GM21529 (cell line): ENCODE results near the gene SMKR1.
A peak's percentile ranks its signal among the peaks of the same experiment; 100 is the strongest.
"Not testable (repeated sequence)": the region's sequence is repeated elsewhere in the genome, so short reads cannot be mapped to it uniquely, and the experiment has no call there.

Experiments used
- ATAC-seq: cut with Tn5 transposase; IDR thresholded peaks from one replicate; pipeline ENCODE4 v1.9.1; 2021; ENCODE audit not compliant: unreplicated experiment

SMKR1 gene

DNA sequence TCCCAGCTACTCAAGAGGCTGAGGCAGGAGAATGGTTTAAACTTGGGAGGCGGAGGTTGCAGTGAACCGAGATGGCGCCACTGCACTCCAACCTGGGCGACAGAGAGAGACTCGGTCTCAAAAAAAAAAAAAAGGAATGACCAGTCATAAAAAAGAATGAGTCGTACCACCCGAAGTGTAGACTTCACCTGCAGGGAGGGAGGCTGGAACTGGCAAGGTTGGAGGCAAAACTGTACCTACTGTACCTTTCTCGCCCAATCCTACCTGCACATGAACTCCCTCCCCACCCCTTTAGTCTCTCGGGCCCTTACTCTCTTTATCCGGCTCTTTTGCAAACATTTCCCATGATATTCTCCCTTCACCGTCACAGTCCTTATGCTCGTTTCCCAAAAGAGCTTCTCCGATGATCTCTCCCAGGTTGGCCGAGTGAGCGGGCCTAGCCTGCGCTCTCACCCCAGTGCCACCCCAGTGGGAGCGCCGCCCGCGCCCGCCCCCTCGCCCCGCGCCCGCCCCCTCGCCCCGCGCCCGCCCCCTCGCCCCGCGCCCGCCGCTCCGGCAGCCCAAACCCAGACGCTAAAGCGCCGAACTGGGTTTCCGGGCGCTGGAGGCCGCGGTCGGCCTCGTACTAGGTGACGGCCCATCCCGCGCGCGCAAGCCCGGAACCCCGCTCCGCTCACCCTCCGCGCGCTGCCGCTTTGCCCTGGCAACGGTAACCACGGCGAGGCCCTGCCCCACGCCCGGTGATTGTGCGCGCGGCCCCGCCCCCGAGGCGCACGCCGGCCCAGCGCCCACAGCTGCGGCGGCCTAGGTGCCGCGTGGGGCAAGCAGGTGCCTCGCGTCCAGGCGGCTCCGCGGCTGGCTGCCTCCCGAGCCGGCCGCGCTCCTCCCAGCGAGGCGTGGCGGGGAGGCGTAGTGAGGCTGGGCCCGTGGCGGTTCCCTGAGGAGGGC lies at the start of gene SMKR1:
SMKR1 (plus strand) TSS at position 772 of the 948 bp plus-strand sequence. CDS start 294 bp downstream, outside the sequence.
- ATAC-seq, result peak; percentile 78

DNA sequence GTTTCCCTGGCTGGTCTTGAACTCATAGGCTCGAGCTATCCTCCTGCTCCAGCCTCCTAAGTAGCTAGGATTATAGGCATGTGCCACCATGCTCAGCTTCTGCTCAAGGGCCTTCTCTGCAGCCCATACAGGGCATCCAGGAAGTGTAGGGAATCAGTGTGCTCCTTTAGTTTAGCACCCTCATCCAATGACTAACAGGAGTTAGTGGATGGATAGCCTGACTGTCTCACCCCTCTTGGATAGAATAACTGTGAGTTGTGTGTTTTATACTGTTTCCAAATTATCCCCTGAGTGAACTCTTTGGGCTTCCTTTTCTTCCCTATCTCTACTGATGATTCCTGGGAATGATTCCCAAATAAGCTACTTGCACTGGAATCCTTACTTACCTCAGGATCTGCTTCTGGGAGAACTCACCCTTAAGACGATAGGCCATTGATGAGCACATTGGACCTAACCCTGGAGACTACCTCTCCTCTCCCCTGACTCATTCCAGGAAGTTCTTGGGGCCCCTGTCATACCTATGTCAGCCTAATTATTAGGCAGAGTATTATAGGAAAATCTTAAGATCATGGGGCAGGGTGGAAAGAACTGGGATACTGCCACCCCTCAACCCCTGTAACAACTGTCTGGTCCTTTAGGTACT lies 49.6 kb upstream of the SMKR1 start:
- no peak for ATAC-seq

DNA sequence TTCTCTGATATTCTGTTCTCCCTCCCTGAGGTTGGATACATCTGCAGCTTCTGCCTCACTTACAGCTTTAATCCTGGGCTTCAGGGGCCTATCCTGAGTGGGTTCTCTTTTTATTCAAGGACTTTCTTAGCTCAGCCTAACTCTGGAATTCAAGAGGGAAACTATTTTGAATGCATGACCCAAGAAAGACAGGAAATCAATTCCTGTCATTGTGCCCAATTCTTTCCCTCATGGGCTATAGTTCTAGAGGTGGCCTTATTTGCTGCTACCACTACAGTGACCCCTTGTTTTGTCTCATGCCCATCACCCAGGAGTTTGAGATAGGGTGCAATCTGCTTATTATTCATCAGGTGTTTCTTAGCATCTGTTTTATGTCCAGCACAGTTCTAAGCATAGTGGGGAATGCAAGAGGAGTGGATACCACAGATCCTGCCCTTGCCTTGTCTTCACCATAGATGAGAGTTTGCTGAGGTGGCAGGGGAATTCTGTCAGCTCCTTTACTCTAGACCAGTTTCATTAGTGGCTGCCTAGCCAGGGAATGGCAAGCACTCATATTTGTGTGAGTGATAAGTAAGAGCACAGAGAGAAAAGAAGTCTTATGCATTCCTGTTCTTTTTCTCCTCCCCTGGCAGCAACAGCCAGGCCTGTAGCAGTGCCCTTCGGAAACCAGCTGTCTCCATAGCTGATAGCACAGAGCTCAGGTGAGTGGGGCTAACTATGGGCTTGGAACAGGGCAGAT lies 48.7 kb upstream of the SMKR1 start:
- ATAC-seq, result no peak

DNA sequence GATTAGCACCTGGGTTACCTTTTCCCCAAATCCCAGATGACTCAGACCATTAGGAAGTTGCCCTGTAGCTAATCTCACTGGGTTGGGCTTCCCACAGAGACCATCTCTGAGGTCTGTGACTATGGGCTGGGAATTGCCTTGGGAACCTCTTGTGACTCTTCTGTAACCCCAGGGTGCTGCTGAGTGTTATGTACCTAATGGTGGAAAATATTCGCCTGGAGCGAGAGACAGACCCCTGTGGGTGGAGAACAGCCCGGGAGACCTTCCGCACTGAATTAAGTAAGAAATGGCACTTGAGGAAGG lies 48.1 kb upstream of the SMKR1 start:
- ATAC-seq, result no peak

DNA sequence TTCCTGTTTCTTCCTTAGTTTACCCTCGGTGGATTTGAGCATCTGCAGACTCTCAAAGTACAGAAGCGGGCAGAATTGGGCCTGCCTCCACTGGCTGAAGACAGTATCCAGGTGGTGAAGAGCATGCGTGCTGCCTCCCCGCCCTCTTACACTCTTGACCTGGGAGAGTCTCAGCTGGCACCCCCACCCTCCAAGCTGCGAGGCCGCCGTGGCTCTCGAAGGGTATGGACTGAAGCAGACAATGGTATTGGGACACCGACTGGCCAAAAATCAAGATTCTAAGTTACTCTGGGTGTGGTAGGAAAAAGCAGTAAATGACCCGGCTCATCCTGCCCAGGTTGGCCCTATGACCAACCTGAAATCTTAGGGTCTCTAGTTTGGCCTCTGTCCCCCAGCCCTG lies 45.9 kb upstream of the SMKR1 start:
- no peak for ATAC-seq

DNA sequence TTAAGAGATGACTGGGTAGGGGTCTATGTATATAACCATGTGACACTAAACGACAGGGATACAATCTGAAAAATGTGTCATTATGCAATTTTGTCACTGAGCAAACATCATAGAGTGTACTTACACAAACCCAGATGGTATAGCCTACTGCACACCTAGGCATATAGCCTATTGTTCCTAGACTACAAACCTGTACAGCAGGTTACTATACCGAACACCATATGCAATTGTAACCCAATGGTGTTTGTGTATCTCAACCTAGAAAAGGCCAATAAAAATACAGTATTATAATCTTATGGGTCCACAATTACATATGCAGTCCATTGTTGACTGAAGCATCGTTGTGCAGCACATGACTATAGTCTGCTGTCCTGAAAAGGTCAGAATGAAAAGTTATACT lies 45.2 kb upstream of the SMKR1 start:
- no peak for ATAC-seq

DNA sequence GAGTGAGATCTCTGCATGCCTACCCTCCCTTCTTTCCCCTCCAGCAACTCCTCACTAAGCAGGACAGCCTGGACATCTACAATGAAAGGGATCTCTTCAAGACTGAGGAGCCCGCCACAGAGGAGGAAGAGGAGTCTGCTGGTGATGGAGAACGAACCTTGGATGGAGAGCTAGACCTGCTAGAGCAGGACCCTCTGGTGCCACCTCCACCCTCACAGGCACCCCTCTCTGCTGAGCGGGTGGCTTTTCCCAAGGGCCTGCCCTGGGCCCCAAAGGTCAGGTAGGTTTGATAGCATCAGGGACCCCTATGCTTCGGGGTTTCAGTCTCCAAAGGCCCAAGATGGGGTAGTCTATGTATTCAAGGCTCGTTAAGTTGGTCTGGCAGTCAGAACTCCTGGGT lies 44.2 kb upstream of the SMKR1 start:
- no peak for ATAC-seq

DNA sequence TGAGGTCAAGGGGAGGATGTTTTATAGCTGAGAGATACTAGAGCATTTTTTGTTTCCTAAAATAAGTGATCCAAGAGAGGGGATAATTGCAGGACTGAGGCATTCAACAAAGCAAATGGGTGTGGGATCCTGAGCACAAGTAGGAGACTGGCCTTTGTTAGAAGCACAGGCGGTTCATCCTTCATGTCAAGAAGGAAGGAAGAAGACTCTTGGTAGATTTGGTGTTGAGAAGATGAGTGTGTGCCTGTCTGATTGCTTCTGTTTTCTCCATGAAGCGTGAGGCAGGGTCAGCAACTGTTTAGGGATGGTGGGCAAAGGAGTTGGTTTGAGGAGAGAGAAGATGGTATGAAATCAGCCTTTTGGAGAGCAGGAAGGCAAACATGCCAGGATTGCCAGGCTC lies 40.5 kb upstream of the SMKR1 start:
- ATAC-seq, result no peak

DNA sequence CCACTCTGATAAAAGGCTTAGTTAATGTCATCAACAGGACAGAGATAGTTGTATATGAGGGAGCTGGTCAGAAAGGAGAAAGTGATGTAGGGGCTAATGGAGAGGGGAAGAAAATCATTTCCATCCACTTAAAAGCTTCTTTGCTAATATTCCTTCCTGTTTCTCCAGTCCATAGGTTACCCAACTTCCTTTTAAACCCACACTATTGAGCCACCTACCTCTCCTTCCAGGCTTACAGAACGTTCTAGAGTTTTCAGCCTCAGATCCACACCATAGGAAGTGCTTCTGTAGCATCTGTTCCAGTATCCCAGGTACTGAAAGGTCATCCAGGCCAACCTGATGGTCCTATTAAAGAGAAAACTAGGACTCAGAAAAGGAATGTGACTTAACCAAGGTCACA lies 39.9 kb upstream of the SMKR1 start:
- no peak for ATAC-seq

DNA sequence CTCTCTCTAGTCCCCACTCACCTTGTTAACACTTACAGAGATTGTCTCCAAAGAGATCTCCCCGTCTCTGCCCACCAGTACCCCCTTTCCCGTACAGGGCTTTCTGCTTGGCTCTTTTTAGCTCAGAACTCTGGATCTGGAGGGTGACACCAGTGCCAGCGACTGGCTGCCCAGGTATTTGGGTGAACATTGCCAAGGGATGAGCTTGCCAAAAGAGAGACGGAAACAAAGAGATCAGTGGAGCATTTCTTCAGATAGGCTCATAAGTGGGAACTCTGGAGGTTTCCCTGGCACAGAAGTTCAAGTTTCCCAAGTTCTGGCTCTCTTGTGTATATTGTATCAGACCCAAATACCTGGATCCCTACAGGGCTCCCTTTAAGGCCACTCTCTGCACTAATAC lies 38.1 kb upstream of the SMKR1 start:
- no peak for ATAC-seq

DNA sequence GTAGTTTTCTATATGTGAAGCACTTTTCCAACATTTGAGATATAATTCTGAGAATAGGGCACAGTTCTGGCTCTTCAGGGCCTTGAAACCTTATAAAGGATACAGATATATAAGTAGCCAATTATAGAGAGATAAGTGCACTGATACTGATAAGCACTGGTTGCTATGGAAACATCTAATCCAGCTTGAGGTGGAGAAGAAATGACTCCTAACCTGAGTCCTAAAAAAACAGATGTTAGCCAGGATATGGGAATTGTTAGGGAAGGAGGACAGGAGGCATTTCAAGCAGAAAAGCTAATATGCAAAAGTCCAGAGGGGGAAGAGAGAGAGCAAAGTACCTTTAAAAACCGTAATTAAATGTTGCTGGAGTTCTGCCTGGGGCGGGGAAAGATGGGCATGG lies 37.3 kb upstream of the SMKR1 start:
- no peak for ATAC-seq

DNA sequence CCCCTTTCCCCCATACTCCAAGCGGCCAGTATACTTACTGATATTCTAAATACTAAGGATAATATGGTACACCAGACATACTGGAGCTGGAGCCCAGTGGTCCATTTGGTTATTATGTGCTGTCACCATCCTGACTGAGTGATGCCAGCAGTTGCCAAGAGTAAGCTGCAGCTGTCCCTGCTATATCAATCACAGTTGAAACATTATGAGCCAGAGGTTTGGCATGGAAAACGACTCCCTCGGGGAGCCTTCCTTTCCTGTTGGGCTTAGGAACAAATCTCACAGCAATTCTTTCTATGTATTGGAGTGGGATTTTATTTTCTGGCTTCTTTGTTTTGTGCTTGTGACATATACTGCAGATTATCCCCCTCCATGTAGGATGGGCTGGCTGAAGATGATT lies 35.5 kb upstream of the SMKR1 start:
- ATAC-seq, result no peak

DNA sequence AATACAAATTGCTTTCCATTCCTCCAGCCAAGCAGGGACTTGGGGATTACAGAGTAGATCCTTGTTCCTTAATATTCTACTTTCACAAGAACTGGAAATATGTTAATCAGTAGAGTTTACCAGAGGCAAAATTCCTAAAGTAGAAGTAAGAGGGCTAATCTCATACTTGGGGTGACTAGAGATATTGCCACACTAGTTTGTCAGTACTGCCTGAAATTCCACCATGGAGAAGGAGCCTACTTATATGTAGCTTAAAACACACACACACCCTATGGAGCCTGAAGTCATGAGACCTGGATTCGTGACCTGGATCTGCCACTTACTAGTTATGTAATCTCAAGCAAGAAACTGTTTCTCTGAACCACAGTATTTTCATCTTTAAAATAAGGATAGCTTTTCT lies 34.2 kb upstream of the SMKR1 start:
- ATAC-seq, result no peak

DNA sequence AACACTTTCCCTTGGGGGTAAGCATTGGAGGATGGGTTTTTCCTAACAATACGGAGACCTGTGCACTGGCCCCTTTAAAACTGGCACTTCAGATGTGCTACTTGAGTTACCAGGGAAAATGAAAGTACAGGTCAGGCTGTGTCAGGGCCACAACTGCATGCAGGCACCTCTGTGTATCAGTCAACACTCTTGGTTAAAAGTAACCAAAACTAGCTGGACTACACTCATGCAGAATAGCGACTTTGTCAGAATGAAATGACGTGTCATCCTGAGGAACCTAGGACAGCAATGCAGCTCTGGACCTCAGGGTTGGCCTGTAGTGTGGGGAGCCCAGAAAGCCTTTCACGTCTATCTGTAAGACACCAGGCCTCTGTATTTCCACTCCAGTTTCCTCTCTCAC lies 33.8 kb upstream of the SMKR1 start:
- no peak for ATAC-seq

DNA sequence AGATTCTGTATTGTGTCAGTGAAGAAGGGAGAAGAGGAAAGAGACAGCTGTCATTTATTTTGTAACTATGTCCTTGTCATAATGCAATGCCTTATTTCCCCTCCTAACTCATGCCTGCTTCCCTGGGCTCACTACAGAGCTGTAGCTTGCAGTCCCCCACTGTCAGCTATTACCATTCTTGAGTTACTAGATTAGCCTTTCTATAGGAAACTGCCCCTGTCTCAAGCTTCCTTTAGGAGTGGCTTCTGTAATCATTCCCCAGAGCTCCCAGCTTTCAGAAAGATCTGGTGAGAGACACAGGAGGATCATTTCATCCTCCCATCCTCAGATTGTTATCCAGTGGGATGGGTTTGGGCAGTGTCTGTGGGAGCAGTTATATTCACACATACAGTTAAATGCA lies 32.4 kb upstream of the SMKR1 start:
- no peak for ATAC-seq

DNA sequence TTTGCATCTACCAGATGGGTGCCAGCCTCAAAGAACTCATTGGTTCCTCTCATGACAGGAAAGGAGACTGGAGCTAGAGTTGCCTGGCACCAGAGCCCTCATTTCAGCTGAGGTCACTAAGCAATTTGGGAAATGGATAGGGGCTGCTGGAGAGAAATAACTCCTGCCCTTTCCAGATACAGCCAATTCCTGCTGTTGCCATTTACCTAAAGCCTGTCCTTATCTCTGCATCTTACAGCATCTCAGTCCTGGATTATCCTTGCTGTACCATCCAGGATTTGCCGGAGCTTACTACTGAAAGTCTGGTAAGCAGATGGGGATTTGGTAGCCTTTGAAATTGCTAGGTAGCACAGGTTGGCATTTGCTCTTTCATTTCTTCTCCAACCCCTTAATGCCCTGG lies 31.9 kb upstream of the SMKR1 start:
- ATAC-seq, result no peak

DNA sequence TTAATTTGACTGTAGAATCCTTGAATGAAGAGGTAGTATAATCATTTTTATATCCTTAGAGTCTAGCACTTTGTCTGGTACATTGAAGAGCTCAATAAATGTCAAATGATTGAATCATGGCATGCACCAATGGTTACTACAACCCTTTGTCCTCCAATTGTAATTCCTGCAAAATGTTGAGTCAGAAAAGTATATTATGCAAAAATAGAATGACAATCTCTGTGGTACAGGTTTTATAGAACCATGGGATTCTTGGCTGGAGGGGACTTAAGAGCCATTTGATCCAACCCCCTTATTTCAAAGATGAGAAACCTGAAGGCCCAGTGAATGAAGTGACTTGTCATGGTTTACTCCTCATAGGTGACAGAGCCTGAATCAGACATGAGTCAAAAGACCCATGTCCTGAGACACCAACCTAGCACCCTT lies 30.9 kb upstream of the SMKR1 start:
- ATAC-seq, result no peak

DNA sequence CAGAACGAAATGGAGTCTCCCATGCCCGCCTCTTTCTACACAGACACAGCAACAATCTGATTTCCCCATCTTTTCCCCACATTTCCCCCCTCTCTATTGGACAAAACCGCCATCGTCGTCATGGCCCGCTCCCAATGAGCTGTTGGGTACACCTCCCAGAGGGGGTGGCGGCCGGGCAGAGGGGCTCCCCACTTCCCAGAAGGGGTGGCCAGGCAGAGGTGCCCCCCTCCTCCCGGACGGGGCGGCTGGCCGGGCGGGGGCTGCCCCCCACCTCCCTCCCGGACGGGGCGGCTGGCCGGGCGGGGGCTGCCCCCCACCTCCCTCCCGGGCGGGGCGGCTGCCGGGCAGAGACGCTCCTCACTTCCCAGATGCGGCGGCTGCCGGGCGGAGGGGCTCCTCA lies 26.4 kb upstream of the SMKR1 start:
- not testable (repeated sequence) for ATAC-seq

DNA sequence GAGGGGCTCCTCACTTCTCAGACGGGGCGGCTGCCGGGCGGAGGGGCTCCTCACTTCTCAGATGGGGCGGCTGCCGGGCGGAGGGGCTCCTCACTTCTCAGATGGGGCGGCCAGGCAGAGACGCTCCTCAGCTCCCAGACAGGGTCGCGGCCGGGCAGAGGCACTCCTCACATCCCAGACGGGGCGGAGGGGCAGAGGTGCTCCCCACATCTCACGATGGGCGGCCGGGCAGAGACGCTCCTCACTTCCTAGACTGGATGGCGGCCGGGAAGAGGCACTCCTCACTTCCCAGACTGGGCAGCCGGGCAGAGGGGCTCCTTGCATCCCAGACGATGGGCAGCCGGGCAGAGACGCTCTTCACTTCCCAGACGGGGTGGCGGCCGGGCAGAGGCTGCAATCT lies 25.9 kb upstream of the SMKR1 start:
- ATAC-seq, result not testable (repeated sequence)

DNA sequence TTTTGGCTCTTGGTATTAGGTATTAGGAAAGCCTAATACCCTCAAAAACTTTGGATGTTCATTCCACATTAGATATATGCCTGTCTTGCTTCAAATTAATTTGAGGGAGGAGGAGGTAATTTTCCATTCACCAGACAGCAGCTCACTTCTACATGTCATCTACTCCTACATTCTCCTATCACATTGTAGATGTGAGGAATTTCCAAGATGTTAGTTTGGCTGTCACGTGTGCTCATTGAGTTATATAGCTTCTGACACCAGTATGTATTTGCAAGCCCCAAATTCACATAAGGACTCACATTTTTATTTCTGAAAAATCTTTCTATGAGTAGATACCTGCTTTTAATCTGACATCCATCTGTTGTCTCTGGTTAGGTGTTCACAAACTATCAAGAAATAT lies 22.5 kb upstream of the SMKR1 start:
- no peak for ATAC-seq

DNA sequence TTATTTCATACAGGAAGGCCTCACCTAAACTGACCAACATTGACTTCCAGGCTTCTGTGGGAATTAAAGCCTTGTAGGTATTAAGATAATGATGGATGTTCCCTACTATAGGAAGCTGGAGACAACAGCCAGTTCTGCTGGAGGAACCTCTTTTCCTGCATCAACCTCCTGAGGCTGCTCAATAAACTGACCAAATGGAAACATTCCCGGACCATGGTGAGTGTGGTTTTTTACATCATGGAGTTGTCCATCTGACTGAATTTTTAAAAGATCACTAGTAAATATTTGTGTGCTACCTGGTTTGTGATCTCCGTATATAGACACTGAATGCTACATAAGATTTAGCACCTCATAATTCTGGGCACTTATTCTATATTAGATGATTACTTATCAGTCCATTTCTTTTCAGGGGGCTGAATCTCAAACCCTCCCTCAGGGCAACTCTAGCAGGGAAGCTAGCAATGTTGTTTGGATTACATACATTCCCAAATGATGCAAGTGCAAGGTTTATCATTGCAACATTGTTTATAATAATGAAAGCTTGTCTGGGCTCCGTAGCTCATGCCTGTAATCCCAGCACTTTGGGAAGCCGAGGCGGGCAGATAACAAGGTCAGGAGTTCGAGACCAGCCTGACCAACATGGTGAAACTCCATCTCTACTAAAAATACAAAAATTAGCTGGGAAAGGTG lies 21.5 kb upstream of the SMKR1 start:
- ATAC-seq, result no peak
